HFFc6 (cell line): ENCODE data around the gene ASB18. TPM values are rescaled to one million over a fixed set of nuclear protein-coding genes. Genes with fewer than 3 reads are reported as not detected.
"Not testable (repeated sequence)": the region's sequence is repeated elsewhere in the genome, so short reads cannot be mapped to it uniquely, and the experiment has no call there.

Source experiments
- DNase-seq: peaks from one replicate; pipeline ENCODE4 v3.0.0-alpha.2; 2018
- H3K27ac Mint-ChIP-seq: 2 replicates; pipeline ENCODE4 v1.8.0; 2020; ENCODE audit warnings: mild to moderate bottlenecking, mixed read lengths
- H3K27me3 Mint-ChIP-seq: 2 replicates; pipeline ENCODE4 v1.8.0; 2021; ENCODE audit warnings: mild to moderate bottlenecking, moderate library complexity, mixed read lengths; ENCODE audit not compliant: insufficient read depth
- H3K36me3 Mint-ChIP-seq: 2 replicates; pipeline ENCODE4 v1.8.0; 2021; ENCODE audit warnings: low read depth, mixed read lengths
- H3K4me1 Mint-ChIP-seq: 2 replicates; pipeline ENCODE4 v1.8.0; 2020; ENCODE audit warnings: low read depth, mixed read lengths
- H3K4me3 Mint-ChIP-seq: 2 replicates; pipeline ENCODE4 v1.8.0; 2020; ENCODE audit warnings: mild to moderate bottlenecking, moderate library complexity, mixed read lengths
- H3K9me3 Mint-ChIP-seq: 2 replicates; pipeline ENCODE4 v1.8.0; 2020; ENCODE audit warnings: mild to moderate bottlenecking, mixed read lengths
- total RNA-seq, 6 experiments: library from RNA; stranded (reverse); fragmentation: NEBNext Ultra II Directional; extraction: Animal tissue kit (Norgen Biotek cat#: 25700); gene quantifications; 2 replicates in 1 of 6; 3 replicates in 5 of 6; pipeline ENCODE4 v1.2.3, GENCODE V29; 2021
- TF ChIP-seq, protein P1 (sequence below): fragments of 200-600 bp; sonication (generic); IDR thresholded peaks from 2 replicates; pipeline ENCODE4 v1.5.0; 2021; ENCODE audit warnings: antibody characterized with exemption, mild to moderate bottlenecking

The ASB18 gene
- total RNA-seq, 6 experiments from 2014 or later = not detected

DNA sequence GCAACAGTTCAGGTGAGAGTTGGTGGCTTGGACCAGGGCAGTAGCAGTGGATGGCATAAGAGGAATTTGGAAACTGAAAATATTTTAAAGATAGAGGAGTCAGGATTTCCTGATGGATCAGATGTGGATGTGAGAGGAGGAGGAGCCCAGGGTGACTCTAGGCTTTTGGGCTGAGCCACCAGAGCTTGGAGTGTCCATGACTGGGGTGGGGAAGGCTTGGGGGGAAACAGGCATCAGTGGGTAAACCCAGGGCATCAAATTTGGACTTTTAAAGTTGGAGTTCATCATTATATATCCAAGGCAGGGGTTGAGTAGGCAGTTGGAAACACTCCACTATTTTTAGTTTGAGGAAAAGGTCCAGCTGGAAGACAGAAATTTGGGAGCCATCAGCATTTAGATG, 27.3 kb upstream of the ASB18 start:
- DNase-seq = no peak
- 0 out of 2 replicates have a peak, but pooled peaks cover 3% of the 10 kb centered on the region for H3K36me3 Mint-ChIP-seq
- H3K4me3 Mint-ChIP-seq = no peak overlapping the region
- TF ChIP-seq, protein P1, sequence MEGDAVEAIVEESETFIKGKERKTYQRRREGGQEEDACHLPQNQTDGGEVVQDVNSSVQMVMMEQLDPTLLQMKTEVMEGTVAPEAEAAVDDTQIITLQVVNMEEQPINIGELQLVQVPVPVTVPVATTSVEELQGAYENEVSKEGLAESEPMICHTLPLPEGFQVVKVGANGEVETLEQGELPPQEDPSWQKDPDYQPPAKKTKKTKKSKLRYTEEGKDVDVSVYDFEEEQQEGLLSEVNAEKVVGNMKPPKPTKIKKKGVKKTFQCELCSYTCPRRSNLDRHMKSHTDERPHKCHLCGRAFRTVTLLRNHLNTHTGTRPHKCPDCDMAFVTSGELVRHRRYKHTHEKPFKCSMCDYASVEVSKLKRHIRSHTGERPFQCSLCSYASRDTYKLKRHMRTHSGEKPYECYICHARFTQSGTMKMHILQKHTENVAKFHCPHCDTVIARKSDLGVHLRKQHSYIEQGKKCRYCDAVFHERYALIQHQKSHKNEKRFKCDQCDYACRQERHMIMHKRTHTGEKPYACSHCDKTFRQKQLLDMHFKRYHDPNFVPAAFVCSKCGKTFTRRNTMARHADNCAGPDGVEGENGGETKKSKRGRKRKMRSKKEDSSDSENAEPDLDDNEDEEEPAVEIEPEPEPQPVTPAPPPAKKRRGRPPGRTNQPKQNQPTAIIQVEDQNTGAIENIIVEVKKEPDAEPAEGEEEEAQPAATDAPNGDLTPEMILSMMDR = no peak
- H3K27ac Mint-ChIP-seq = no peak overlapping the region
- H3K4me1 Mint-ChIP-seq = no peaks in the 10 kb centered on the region
- peaks cover 5% of the 10 kb centered on the region for H3K27me3 Mint-ChIP-seq
- H3K9me3 Mint-ChIP-seq = peaks cover 76% of the 10 kb centered on the region

- Mint-ChIP-seq H3K4me1 (no peaks in the 10 kb centered on the region), H3K36me3 (0 out of 2 replicates have a peak, but pooled peaks cover 3% of the 10 kb centered on the region), H3K4me3 (no peak overlapping the region), H3K27ac (no peak overlapping the region), H3K27me3 (peaks cover 4% of the 10 kb centered on the region), H3K9me3 (peaks cover 73% of the 10 kb centered on the region)
- no peak for DNase-seq
- TF ChIP-seq, protein P1 = no peak
Measured at GRCh38 chr2:236290742-236291425, 26.7 kb upstream of the ASB18 start.

DNA sequence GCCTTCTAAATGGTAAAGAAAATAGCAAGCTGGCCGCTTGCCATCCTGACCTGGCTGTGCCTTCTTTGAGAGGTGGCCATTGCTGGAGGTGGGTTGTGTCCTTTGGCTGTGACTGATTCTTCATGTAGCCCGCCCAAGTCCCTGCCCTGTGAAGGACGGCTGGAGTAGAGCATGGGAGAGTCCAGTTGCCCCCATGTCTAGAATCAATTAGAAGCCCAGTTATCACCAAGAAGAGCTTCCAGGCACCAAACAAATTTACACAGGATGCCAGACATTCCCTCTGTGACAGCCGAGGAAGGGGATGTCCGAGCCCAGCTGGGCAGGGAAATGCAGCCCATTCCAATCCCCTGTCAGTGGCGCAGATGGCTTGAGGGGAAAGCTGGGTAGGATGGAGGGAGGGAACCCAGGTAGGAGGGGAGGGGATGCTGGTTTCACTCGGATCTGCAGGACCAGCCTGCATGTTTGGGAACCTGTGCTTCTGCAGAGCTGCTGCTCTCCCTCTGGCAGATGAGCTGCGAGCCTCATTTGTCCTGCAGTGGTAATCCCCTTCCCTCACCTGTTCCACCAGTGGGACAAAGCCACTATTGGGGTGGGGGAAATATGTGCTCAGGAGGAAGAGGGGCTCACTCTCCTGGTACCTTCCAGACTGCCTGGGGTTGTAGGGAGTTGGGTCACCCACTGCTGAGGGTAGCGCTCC, 25.7 kb upstream of the ASB18 start:
- Mint-ChIP-seq H3K4me3 (no peak overlapping the region), H3K27ac (no peak overlapping the region), H3K9me3 (peaks cover 75% of the 10 kb centered on the region), H3K27me3 (no peaks in the 10 kb centered on the region; the same call in 1 of the 2 replicates), H3K4me1 (no peaks in the 10 kb centered on the region), H3K36me3 (0 out of 2 replicates have a peak, but pooled peaks cover 3% of the 10 kb centered on the region)
- TF ChIP-seq, protein P1 = no peak
- no peak for DNase-seq

GRCh38 chr2:236288373-236288772, 24.2 kb upstream of the ASB18 start:
- H3K27ac Mint-ChIP-seq, H3K36me3 Mint-ChIP-seq, H3K27me3 Mint-ChIP-seq, H3K4me3 Mint-ChIP-seq, DNase-seq, H3K4me1 Mint-ChIP-seq: not testable (repeated sequence)
- peaks cover 70% of the 10 kb centered on the region for H3K9me3 Mint-ChIP-seq

GRCh38 chr2:236287656-236288055, 23.4 kb upstream of the ASB18 start:
- no peak overlapping the region for H3K27ac Mint-ChIP-seq
- no peaks in the 10 kb centered on the region for H3K4me1 Mint-ChIP-seq
- TF ChIP-seq, protein P1 = no peak
- H3K4me3 Mint-ChIP-seq = no peak overlapping the region
- no peak for DNase-seq
- 0 out of 2 replicates have a peak, but pooled peaks cover 3% of the 10 kb centered on the region for H3K36me3 Mint-ChIP-seq
- H3K27me3 Mint-ChIP-seq = no peaks in the 10 kb centered on the region; the same call in 1 of the 2 replicates
- H3K9me3 Mint-ChIP-seq = peaks cover 65% of the 10 kb centered on the region
